GM21529 (cell line): ENCODE measurements around the gene NUDT1.

Experiments used
- ATAC-seq: cut with Tn5 transposase; IDR thresholded peaks from one replicate; pipeline ENCODE4 v1.9.1; 2021; ENCODE audit not compliant: unreplicated experiment

NUDT1 gene

GRCh38 chr7:2241580-2242540, at the start of gene NUDT1, which contains the start of gene MRM2:
TSS of gene NUDT1 (plus strand) at chr7:2242226. CDS start at chr7:2244575, 2,349 bp downstream.
TSS of gene MRM2 (minus strand) at chr7:2242205. CDS start at chr7:2242169, 36 bp downstream.
- peak; percentile 60 for ATAC-seq

GRCh38 chr7:2192831-2193534, 49.0 kb upstream of the NUDT1 start:
- ATAC-seq = no peak

DNA sequence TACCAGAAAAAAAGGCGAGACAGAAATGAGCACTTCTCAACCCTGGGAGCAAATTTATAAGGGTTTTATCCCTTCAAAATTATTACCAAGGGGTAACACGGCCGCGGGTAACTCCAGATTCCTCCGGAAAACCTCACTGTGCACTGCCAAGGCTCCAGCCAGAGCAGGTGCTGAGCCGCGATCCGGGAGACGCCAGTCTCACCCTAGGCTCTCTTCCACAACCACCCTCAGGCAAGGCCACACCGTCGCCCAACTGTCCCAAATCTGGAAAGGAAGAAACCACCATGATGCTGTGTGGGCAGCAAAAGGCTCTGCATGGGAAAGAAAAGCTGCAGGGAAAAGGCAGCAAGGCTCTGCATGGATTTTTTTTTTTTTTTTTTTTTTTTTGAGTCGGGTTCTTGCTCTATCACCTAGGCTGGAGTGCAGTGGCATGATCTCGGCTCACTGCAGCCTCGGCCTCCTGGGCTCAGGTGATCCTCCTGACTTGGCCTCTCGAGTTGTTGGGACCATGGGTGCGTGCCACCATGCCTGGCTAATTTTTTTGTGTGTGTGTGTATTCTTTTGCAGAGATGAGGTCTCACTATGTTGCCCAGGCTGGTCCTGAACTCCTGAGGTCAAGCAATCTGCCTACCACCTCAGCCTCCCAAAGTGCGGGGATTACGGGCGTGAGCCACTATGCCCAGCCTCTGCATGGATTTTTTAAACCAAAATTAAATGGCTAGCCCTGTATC, 48.3 kb upstream of the NUDT1 start:
- no peak for ATAC-seq

DNA sequence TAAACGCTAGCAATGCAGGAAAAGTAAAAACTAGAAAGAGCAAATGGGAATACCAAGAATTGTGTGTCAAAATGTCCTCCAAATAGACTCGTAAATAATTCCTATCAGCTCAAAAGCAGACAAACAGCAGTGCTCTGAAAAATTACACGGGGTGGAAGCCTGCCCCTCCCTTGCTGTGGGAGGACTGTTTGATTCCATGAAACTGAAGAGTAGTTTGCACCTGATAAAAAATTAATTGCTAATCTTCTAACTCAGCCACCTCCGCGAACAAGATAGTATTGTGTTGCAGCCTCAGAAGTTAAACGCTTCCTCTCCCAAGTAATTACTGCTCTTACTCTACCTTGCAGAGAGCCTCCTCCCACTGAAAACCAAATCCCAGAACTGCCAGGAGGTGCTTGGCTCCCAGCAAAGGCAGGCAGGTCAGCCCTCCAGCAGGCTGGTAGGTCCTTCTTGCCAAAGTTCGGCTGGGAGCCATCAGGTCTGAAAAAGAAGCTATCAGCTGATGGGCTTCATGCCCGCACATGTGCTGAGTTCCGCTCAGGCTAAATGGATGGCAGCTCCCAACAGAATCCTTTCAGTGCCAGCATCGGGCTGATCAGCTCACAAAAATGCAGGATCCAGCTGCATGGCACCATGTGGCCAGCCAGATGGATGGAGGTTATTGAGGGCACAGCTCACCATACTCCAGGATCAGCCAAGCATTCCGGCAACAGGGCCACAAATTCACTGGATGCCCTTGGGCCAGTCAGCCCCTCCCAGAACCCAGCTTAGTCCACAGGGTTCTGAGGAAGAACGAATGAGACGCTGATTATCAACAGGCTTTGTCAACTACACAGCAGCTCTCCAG, 46.4 kb upstream of the NUDT1 start:
- ATAC-seq = no peak

DNA sequence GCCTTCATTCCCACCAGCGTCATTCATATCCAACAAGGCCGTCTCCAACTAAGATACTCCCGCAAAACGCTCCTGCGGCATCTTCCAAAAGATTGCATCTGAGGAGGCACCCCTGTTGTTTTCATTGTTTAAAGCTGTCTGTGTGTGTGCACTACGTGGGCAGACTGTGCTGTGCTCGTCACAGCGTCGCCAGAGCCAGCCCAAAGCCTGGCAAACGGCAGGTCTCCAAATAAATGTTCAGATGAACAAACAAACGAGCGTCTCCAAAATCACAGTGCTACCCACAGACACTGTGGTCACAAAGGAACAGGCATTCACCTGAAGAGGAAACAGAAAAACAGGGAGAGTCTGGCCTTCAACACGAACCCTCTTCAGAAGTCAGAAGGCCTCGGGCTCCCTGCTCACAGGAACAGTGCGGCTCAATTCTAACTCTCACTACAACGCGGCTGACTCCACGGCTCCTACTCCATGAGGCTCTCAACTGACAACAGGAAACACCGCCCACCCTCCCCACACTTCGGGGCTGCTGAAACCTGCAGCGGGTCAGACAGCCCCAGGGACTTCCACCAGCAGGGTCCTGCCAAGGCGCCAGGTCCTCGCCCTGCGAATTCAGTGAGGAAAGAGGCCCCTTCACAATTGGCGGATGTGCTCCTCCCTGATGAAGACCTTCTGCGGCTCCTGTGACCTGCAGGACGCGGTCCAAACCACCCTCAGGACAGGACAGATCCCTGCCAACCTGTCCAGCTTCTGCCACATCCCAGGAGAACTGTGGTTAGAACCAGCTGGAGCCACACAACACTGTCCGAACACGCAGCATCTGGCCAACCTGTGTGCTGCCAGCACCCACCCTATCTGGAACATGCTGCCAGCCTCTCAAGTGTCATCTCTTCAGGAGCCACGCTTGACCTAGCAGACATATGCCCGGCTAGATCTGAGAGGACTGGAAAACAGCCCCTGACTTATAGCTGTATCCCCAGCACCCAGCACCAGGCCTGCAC, 45.3 kb upstream of the NUDT1 start:
- no peak for ATAC-seq

GRCh38 chr7:2197436-2198155, 44.4 kb upstream of the NUDT1 start:
- ATAC-seq = no peak

GRCh38 chr7:2198206-2198605, 43.8 kb upstream of the NUDT1 start:
- ATAC-seq = no peak

GRCh38 chr7:2198760-2199159, 43.3 kb upstream of the NUDT1 start:
- no peak for ATAC-seq

DNA sequence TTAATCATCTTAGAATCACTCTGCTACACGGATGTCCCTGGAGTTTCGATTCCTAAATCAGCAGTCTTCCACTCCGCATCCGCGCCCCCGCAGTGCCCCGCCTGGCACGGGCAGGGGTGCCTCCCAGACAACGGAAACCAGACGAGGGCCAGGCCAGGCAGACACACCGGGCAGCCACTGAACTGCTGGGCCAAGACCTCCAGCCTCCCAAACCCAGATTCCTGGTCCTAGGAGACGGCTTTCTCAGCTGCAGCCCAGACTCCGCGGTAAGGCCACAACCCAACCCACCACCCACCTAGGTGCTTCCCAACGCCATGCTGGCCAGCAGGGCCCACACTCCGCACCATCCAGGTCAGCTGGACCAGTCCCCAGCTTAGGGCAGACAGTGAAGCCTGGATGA, 42.5 kb upstream of the NUDT1 start:
- ATAC-seq = no peak

GRCh38 chr7:2199956-2200583, 42.0 kb upstream of the NUDT1 start:
- ATAC-seq = no peak

DNA sequence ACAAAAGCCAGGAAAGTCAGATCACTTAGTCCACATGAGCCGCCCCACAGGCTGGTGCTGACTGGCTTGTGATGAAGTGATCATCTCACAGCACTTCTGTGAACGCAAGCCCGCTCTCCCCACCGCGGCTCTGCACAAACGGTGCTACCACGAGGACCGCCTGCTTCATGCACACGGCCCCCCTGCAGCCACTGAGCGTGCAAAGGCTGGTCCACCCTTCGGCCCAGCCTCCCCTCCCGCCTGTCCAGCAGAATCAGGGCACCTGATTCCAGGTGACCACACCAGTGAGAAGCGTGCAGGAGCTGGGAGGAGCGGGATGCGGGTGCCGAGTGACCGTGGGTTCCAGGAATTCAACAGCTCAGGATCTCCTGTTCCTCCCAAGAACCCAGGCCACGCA, 41.4 kb upstream of the NUDT1 start:
- no peak for ATAC-seq

DNA sequence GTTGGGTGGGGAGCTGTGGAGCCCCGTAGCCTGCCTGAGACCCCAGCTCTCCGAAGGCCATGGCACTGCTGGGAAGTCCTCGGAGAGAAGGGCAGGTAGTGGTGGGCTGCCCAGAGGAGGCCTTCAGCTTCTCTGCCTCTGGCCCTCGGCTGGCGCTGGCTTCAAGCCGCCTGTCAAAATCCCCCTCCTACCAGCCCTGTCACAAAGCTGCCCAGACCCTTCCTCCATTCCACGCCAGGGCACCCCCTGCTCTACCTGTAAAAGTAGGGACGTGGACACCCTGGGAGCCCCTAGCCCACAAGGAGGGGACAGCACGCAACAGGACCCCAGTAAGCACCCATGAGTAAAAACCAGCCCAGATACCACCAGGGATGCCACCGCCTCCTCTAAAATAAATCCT, 40.9 kb upstream of the NUDT1 start:
- ATAC-seq = no peak

DNA sequence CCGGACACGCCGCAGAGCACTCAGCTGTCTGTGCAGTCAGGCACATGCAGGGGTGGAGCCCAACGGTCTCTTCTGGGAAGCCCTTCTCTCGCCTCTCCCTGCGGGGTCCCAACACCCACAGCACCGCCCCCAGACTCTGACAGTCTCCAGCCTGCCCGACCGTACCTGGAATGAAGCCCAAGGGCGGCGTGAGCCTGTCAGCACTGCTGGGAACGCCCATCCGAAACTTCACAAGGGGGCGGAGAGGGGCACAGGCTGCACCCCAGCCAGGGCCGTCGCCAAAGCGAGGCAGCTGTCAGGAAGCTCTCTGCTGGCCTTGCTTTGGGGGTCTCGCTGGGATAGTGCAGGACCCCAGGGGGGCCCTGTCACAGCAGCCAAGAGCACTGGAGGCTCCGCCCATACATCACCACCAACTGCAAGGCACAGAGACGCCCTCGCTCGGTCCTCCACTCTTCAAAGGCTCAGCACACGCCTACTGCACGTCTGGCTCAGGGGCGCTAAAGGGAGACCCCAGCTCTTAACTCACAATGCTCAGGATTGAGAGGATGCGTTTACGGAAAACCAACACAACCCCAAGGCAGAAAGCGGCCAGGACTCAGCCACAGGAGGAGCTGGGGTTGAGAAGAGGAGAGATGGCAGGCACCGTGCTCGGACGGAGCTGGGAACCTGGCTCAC, 40.2 kb upstream of the NUDT1 start:
- no peak for ATAC-seq

DNA sequence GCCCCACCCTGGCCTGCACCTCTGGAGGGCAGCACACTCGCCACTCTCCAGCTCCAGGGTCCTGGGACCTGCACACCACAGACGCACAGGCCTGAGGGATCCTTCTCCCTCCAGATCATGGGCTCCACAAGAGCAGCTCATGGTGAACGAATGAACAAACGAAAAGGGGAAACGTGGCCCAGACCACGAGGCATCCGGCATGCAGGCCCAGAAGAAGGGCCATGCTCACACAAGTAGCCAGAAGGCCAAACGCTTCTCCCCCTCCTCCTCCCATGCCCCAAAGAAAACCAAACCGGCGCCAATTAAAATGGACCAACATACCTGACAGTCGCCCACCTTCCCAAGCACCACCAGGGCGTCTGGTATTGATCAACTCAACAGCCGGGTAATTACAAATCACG, 39.7 kb upstream of the NUDT1 start:
- ATAC-seq = no peak

DNA sequence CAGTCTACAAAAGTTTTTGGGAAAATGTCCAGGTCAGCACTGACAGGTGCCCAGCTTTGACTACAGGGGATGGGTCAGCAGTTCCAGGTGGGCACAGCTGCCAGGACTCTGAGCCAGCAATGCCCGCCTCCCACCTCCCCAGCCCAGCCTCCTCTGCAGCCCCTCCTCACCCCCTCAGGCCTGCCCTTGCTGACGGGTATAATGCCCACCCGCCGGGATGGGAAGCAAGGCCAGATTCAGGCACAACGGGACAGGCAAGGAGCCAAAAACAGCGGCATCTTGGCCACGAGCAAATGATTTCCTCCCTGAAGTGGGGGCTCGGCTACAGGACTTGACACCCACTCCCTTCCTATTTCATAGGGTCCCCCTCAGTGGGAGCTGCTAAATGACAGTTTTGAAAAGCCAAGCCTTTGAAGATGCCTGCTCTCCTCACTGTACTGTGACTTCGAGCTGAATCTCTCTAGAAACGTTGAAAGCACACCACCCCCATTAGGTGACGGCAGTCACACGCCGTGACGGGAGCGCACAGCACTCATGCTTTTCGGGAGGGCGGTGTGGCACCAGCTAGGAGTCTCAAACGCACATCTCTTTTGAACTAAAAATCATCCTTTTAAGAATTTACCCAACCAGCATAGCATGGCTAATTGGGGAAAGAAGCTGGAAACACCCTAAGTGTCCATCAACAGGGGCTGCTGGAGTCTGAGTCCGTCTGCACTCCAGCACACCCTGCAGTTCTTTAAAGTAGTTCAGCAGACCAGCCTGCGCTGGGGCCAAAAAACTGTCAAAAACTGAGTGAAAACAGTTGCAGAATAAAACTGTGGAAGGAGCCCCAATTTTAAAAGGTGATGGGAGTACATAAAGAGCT, 38.9 kb upstream of the NUDT1 start:
- ATAC-seq = no peak

GRCh38 chr7:2203766-2204300, 38.2 kb upstream of the NUDT1 start:
- no peak for ATAC-seq
